Left lung (tissue), 10 donors: Measurements from ENCODE around the gene SAG. TPM values are rescaled to one million over a fixed set of nuclear protein-coding genes. Genes with fewer than 3 reads are reported as not detected.
A peak's percentile ranks its signal among the peaks of the same experiment; 100 is the strongest.

Source experiments
- ATAC-seq: fragments of 200-7000 bp; cut with Tn5 transposase; one replicate; pipeline ENCODE4 v1.9.1; 2020; ENCODE audit warnings: moderate library complexity
- DNase-seq, 4 donors: peaks; one replicate each; pipeline ENCODE4 v3.0.0-alpha.2; 2013 to 2020
- H3K27ac ChIP-seq, 2 donors: fragments of 200-600 bp; sonication (generic) in 1 of 2; one replicate each; pipeline versions ENCODE4 v1.5.0 to v1.8.0; 2020 to 2021
- H3K27me3 ChIP-seq, 2 donors: fragments of 200-600 bp; sonication (generic) in 1 of 2; one replicate each; pipeline versions ENCODE4 v1.5.0 to v1.8.0; 2020 to 2021
- H3K36me3 ChIP-seq, 2 donors: fragments of 200-600 bp; sonication (generic) in 1 of 2; one replicate each; pipeline versions ENCODE4 v1.5.0 to v1.8.0; 2020 to 2021
- H3K4me1 ChIP-seq, 2 donors: fragments of 200-600 bp; one replicate each; pipeline ENCODE4 v1.8.0; 2021
- H3K4me3 ChIP-seq, 2 donors: fragments of 200-600 bp; sonication (generic) in 1 of 2; one replicate each; pipeline versions ENCODE4 v1.5.0 to v1.8.0; 2020 to 2021; ENCODE audit warnings: mild to moderate bottlenecking in 1 of 2
- H3K9me3 ChIP-seq, 2 donors: fragments of 200-600 bp; sonication (generic) in 1 of 2; one replicate each; pipeline versions ENCODE4 v1.5.0 to v1.8.0; 2020 to 2021
- CTCF ChIP-seq, 2 donors: fragments of 200-600 bp; sonication (generic) in 1 of 2; IDR thresholded peaks; one replicate each; pipeline versions ENCODE4 v1.5.0 to v1.8.0; 2021; ENCODE audit warnings: antibody characterized with exemption in 2 of 2
- intact Hi-C, 2 donors: fragments of 100-400 bp; cut with DNase I; formaldehyde crosslinking; loops; one replicate each; pipeline versions ENCODE4 v1.11.2 to v1.14.2; 2022
- polyA plus RNA-seq, 6 donors: library from polyadenylated mRNA; unstranded; fragments of 120-200 nt; gene quantifications; one replicate each; pipeline ENCODE4 v1.2.1, GENCODE V29; 2013; ENCODE audit not compliant: insufficient read length in 6 of 6
- total RNA-seq, 2 donors: library from RNA; stranded (reverse); fragmentation: NEBNext Ultra II Directional; extraction: Animal tissue kit (Norgen Biotek cat#: 25700); gene quantifications; one replicate each; pipeline ENCODE4 v1.2.1, GENCODE V29; 2021
- donor health status: DM: no; HTN: yes; CAD: no.
- donor health status: DM: no; HTN: no; CAD: no.

Gene SAG
- total and polyA plus RNA-seq, 8 donors = 0.08 to 0.24 (median 0.19) TPM; not detected in 2

- H3K4me1 ChIP-seq = peaks cover 19 to 81% of the 10 kb centered on the region in 2 donors
- ATAC-seq (no peak), DNase-seq (no peak)
- peak overlapping the region in 1 of 2 donors; percentile 75 for H3K27ac ChIP-seq
- no peaks in the 10 kb centered on the region for H3K27me3 ChIP-seq
- H3K9me3 ChIP-seq = no peaks in the 10 kb centered on the region
- H3K36me3 ChIP-seq = no peaks in the 10 kb centered on the region
- intact Hi-C loops = no loop called here
- peak overlapping the region in 1 of 2 donors; percentile 65 for H3K4me3 ChIP-seq
- TF ChIP-seq CTCF (IDR thresholded peaks at IDR 0.05) = no peak
Observed at GRCh38 chr2:233353101-233353768, 45.6 kb downstream of the SAG start.

GRCh38 chr2:233353769-233354499 is 46.3 kb downstream of the SAG start, which contains the start of gene DGKD:
TSS of gene DGKD (plus strand) at chr2:233354494. CDS start at chr2:233354519, 25 bp downstream.
- ATAC-seq = peak; percentile 85
- intact Hi-C loops = no loop called here

GRCh38 chr2:233354500-233354924 is 46.9 kb downstream of the SAG start:
- ATAC-seq = no peak
- peak in 1 of 4 donors; percentile 45 for DNase-seq
- Histone ChIP-seq H3K4me3 (peak overlapping the region in 1 of 2 donors; percentile 65), H3K4me1 (peaks cover 19 to 80% of the 10 kb centered on the region in 2 donors), H3K27ac (no peak overlapping the region), H3K9me3 (no peaks in the 10 kb centered on the region), H3K27me3 (no peaks in the 10 kb centered on the region), H3K36me3 (no peaks in the 10 kb centered on the region)
- TF ChIP-seq CTCF (IDR thresholded peaks at IDR 0.05) = no peak
- intact Hi-C loops = no loop called here

More at GRCh38 chr2:233353769-233354499, 46.3 kb downstream of the SAG start, which contains the start of gene DGKD:
- peak within 1 kb of the TSS; percentile 75 to 76 for H3K27ac ChIP-seq
- DNase-seq = peak; percentile 63 to 93 (median 66)
- H3K9me3 ChIP-seq = no peaks in the 10 kb centered on the region
- no peaks in the 10 kb centered on the region for H3K27me3 ChIP-seq
- peak in 1 of 2 donors; percentile 43 for TF ChIP-seq CTCF (IDR thresholded peaks at IDR 0.05)
- H3K36me3 ChIP-seq = no peaks in the 10 kb centered on the region
- peaks cover 19 to 83% of the 10 kb centered on the region in 2 donors for H3K4me1 ChIP-seq
- H3K4me3 ChIP-seq = peak within 1 kb of the TSS; percentile 40 to 65

GRCh38 chr2:233354971-233355574 is 47.5 kb downstream of the SAG start:
- peak in 3 of 4 donors; percentile 16 to 85 (median 43) for DNase-seq
- no peak for TF ChIP-seq CTCF (IDR thresholded peaks at IDR 0.05)

More at GRCh38 chr2:233354971-233355574, 47.5 kb downstream of the SAG start:
- Histone ChIP-seq H3K4me1 (peaks cover 19 to 75% of the 10 kb centered on the region in 2 donors), H3K36me3 (no peaks in the 10 kb centered on the region), H3K4me3 (peak overlapping the region; percentile 40 to 65), H3K9me3 (no peaks in the 10 kb centered on the region), H3K27me3 (no peaks in the 10 kb centered on the region), H3K27ac (peak overlapping the region in 1 of 2 donors; percentile 53)
- intact Hi-C loops = no loop called here
- peak; percentile 23 for ATAC-seq
